SK-N-SH treated with all-trans-retinoic acid at 6 μM for 48 hours (cell line): ENCODE data around the gene FGD3.

Experiments
- ATAC-seq: fragments of 200-7000 bp; cut with Tn5 transposase; 3 replicates; pipeline ENCODE4 v1.9.1; 2020; ENCODE audit warnings: mild to moderate bottlenecking, moderate library complexity
- ARNTL ChIP-seq: fragments of 450-650 bp; formaldehyde crosslinking; IDR thresholded peaks from 2 replicates; pipeline ENCODE4 v1.5.0; 2020; ENCODE audit warnings: low read depth, mild to moderate bottlenecking, moderate library complexity, borderline replicate concordance
- BACH2 ChIP-seq: fragments of 250-450 bp; sonication (Bioruptor Pico); IDR thresholded peaks from 2 replicates; pipeline ENCODE4 v1.9.0; 2021; ENCODE audit warnings: mild to moderate bottlenecking, borderline replicate concordance
- ESRRG ChIP-seq: fragments of 250-450 bp; sonication (Bioruptor Pico); IDR thresholded peaks from 2 replicates; pipeline ENCODE4 v1.6.1; 2021; ENCODE audit warnings: mild to moderate bottlenecking
- GLIS3 ChIP-seq: fragments of 250-450 bp; sonication (Bioruptor Pico); IDR thresholded peaks from 2 replicates; pipeline ENCODE4 v1.5.0; 2020; ENCODE audit warnings: mild to moderate bottlenecking, moderate library complexity
- ISL1 ChIP-seq: fragments of 250-450 bp; sonication (Bioruptor Pico); IDR thresholded peaks from 2 replicates; pipeline ENCODE4 v2.1.2; 2022; ENCODE audit warnings: mild to moderate bottlenecking, moderate library complexity
- OSR1 ChIP-seq: fragments of 250-450 bp; sonication (Bioruptor Pico); IDR thresholded peaks from 2 replicates; pipeline ENCODE4 v1.8.0; 2022; ENCODE audit warnings: moderate library complexity, mild to moderate bottlenecking, inconsistent platforms
- PATZ1 ChIP-seq: fragments of 250-450 bp; sonication (Bioruptor Pico); IDR thresholded peaks from 2 replicates; pipeline ENCODE4 v1.8.0; 2020; ENCODE audit warnings: mild to moderate bottlenecking, moderate library complexity, borderline replicate concordance
- PPARA ChIP-seq: fragments of 250-450 bp; sonication (Bioruptor Pico); IDR thresholded peaks from 2 replicates; pipeline ENCODE4 v1.5.0; 2020; ENCODE audit warnings: mild to moderate bottlenecking, borderline replicate concordance
- RARB ChIP-seq: fragments of 250-450 bp; sonication (Bioruptor Pico); IDR thresholded peaks from 2 replicates; pipeline ENCODE4 v1.8.0; 2021; ENCODE audit warnings: mild to moderate bottlenecking, moderate library complexity
- SNAI2 ChIP-seq: fragments of 250-450 bp; sonication (Bioruptor Pico); IDR thresholded peaks from 2 replicates; pipeline ENCODE4 v1.5.0; 2020; ENCODE audit warnings: mild to moderate bottlenecking, moderate library complexity
- TCF4 ChIP-seq: fragments of 250-450 bp; sonication (Bioruptor Pico); IDR thresholded peaks from 2 replicates; pipeline ENCODE4 v1.8.0; 2021; ENCODE audit warnings: mild to moderate bottlenecking, moderate library complexity, borderline replicate concordance
- ZC3H10 ChIP-seq: fragments of 250-450 bp; sonication (Bioruptor Pico); IDR thresholded peaks from 2 replicates; pipeline ENCODE4 v1.5.1; 2021; ENCODE audit warnings: mild to moderate bottlenecking, moderate library complexity
- ZFP3 ChIP-seq: fragments of 250-450 bp; sonication (Bioruptor Pico); IDR thresholded peaks from 2 replicates; pipeline ENCODE4 v1.5.0; 2020; ENCODE audit warnings: mild to moderate bottlenecking, moderate library complexity
- ZFP30 ChIP-seq: fragments of 450-650 bp; formaldehyde crosslinking; IDR thresholded peaks from 2 replicates; pipeline ENCODE4 v1.5.0; 2022; ENCODE audit warnings: mild to moderate bottlenecking, moderate library complexity
- ZNF565 ChIP-seq: fragments of 450-650 bp; formaldehyde crosslinking; conservative IDR thresholded peaks from 2 replicates; pipeline ENCODE4 v1.5.0; 2020; ENCODE audit warnings: low read depth, mild to moderate bottlenecking, moderate library complexity
- ZNF70 ChIP-seq: fragments of 450-650 bp; formaldehyde crosslinking; IDR thresholded peaks from 2 replicates; pipeline ENCODE4 v1.5.0; 2020; ENCODE audit warnings: mild to moderate bottlenecking, moderate library complexity
- ZNF8 ChIP-seq: fragments of 450-650 bp; formaldehyde crosslinking; IDR thresholded peaks from 2 replicates; pipeline ENCODE4 v1.5.0; 2020; ENCODE audit warnings: mild to moderate bottlenecking, moderate library complexity
- TF ChIP-seq, protein P1 (sequence below): fragments of 250-450 bp; sonication (Bioruptor Pico); IDR thresholded peaks from 2 replicates; pipeline ENCODE4 v1.8.0; 2021; ENCODE audit warnings: low read depth, mild to moderate bottlenecking, moderate library complexity, borderline replicate concordance
- TF ChIP-seq, protein P2 (sequence below): fragments of 250-450 bp; sonication (Bioruptor Pico); IDR thresholded peaks from 2 replicates; pipeline ENCODE4 v1.5.0; 2020; ENCODE audit warnings: mild to moderate bottlenecking, moderate library complexity

Gene FGD3

GRCh38 chr9:92941861-92942260 is 5.5 kb upstream of the FGD3 start:
- TF ChIP-seq, protein P1, sequence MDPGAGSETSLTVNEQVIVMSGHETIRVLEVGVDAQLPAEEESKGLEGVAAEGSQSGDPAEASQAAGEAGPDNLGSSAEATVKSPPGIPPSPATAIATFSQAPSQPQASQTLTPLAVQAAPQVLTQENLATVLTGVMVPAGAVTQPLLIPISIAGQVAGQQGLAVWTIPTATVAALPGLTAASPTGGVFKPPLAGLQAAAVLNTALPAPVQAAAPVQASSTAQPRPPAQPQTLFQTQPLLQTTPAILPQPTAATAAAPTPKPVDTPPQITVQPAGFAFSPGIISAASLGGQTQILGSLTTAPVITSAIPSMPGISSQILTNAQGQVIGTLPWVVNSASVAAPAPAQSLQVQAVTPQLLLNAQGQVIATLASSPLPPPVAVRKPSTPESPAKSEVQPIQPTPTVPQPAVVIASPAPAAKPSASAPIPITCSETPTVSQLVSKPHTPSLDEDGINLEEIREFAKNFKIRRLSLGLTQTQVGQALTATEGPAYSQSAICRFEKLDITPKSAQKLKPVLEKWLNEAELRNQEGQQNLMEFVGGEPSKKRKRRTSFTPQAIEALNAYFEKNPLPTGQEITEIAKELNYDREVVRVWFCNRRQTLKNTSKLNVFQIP (CRISPR knock-in tag), result no peak
- TF ChIP-seq PATZ1 (CRISPR knock-in tag) (no peak), ZNF565 (CRISPR knock-in tag) (no peak), ARNTL (CRISPR knock-in tag) (no peak), SNAI2 (no peak), ESRRG (no peak), ZC3H10 (CRISPR knock-in tag) (no peak), ISL1 (no peak), GLIS3 (no peak), PPARA (no peak), TCF4 (CRISPR knock-in tag) (no peak)
- TF ChIP-seq, protein P2, sequence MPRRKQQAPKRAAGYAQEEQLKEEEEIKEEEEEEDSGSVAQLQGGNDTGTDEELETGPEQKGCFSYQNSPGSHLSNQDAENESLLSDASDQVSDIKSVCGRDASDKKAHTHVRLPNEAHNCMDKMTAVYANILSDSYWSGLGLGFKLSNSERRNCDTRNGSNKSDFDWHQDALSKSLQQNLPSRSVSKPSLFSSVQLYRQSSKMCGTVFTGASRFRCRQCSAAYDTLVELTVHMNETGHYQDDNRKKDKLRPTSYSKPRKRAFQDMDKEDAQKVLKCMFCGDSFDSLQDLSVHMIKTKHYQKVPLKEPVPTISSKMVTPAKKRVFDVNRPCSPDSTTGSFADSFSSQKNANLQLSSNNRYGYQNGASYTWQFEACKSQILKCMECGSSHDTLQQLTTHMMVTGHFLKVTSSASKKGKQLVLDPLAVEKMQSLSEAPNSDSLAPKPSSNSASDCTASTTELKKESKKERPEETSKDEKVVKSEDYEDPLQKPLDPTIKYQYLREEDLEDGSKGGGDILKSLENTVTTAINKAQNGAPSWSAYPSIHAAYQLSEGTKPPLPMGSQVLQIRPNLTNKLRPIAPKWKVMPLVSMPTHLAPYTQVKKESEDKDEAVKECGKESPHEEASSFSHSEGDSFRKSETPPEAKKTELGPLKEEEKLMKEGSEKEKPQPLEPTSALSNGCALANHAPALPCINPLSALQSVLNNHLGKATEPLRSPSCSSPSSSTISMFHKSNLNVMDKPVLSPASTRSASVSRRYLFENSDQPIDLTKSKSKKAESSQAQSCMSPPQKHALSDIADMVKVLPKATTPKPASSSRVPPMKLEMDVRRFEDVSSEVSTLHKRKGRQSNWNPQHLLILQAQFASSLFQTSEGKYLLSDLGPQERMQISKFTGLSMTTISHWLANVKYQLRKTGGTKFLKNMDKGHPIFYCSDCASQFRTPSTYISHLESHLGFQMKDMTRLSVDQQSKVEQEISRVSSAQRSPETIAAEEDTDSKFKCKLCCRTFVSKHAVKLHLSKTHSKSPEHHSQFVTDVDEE (CRISPR knock-in tag), result no peak

GRCh38 chr9:92942688-92943616 is 4.4 kb upstream of the FGD3 start:
- no peak for ATAC-seq
- no peak for TF ChIP-seq ISL1
- TF ChIP-seq ZC3H10 (CRISPR knock-in tag), result no peak
- TF ChIP-seq ZNF8 (CRISPR knock-in tag), result no peak
- no peak for TF ChIP-seq ZNF565 (CRISPR knock-in tag)
- TF ChIP-seq PATZ1 (CRISPR knock-in tag), result no peak
- no peak for TF ChIP-seq BACH2 (CRISPR knock-in tag)
- TF ChIP-seq RARB, result no peak
- TF ChIP-seq GLIS3, result no peak
- no peak for TF ChIP-seq ZFP3 (CRISPR knock-in tag)
- no peak for TF ChIP-seq OSR1 (CRISPR knock-in tag)
- TF ChIP-seq SNAI2, result no peak
- TF ChIP-seq PPARA, result no peak
- TF ChIP-seq, protein P1 (CRISPR knock-in tag), result no peak
- no peak for TF ChIP-seq TCF4 (CRISPR knock-in tag)
- TF ChIP-seq ZFP30 (CRISPR knock-in tag), result no peak
- no peak for TF ChIP-seq ESRRG
- TF ChIP-seq ARNTL (CRISPR knock-in tag), result no peak

More at GRCh38 chr9:92941861-92942260, 5.5 kb upstream of the FGD3 start:
- ATAC-seq, result no peak; the same call in 2 of the 3 replicates

DNA sequence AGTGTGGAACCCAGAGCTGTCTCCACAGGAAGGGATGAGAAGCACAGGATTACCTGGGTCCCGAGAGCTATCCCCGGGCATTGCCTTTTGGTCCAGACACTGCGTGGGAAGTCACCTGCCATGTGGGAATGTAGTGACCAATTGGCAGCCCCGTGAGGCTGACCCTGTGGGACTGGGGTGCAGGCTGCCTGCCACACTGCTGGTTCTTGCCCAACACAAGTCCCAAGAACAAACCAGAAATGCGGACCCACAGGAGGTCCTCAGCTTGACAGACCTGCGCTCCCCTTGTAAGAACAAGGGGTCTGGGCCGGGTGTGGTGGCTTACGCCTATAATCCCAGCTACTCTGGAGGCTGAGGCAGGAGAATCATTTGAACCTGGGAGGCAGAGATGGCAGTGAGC is 2.4 kb upstream of the FGD3 start:
- TF ChIP-seq ZNF70 (CRISPR knock-in tag), result no peak
- TF ChIP-seq GLIS3, result no peak
- no peak for ATAC-seq
